Measurements from ENCODE around the gene AMPD3. TPM values are rescaled to one million over a fixed set of nuclear protein-coding genes. Genes with fewer than 3 reads are reported as not detected.

The AMPD3 gene
- total RNA-seq, 2 experiments from 2014 or later: 31.1 to 34.2 TPM

GRCh38 chr11:10494636-10495463 is 39.8 kb downstream of the AMPD3 start:
- Mint-ChIP-seq H3K36me3 (ENCODE audit: low read depth) (peaks cover 36% of the 10 kb centered on the region), H3K4me3 (no peak overlapping the region), H3K4me1 (ENCODE audit: low read depth) (peaks cover 5% of the 10 kb centered on the region), H3K9me3 (no peaks in the 10 kb centered on the region), H3K27me3 (no peaks in the 10 kb centered on the region), H3K27ac (no peak overlapping the region)
- intact Hi-C loops (cut with micrococcal nuclease): no loop called here
- ChIA-PET CTCF (no interaction called here), POLR2A (no interaction called here)
- DNase-seq: no peak
- TF ChIP-seq CTCF (IDR thresholded peaks at IDR 0.05): no peak
- no peak for ATAC-seq

- no peaks in the 10 kb centered on the region for H3K9me3 Mint-ChIP-seq
- ATAC-seq: no peak
- peaks cover 37% of the 10 kb centered on the region for H3K36me3 Mint-ChIP-seq (ENCODE audit: low read depth)
- no peak for TF ChIP-seq CTCF (IDR thresholded peaks at IDR 0.05)
- no peaks in the 10 kb centered on the region for H3K4me1 Mint-ChIP-seq (ENCODE audit: low read depth)
- no peak overlapping the region for H3K27ac Mint-ChIP-seq
- ChIA-PET POLR2A (no interaction called here), CTCF (no interaction called here)
- H3K27me3 Mint-ChIP-seq: no peaks in the 10 kb centered on the region
- intact Hi-C loops (cut with micrococcal nuclease): no loop called here
- no peak for DNase-seq
- H3K4me3 Mint-ChIP-seq: no peak overlapping the region
Observed at GRCh38 chr11:10495464-10495786, 40.4 kb downstream of the AMPD3 start.

GRCh38 chr11:10496296-10496936 is 41.4 kb downstream of the AMPD3 start:
- Mint-ChIP-seq H3K36me3 (ENCODE audit: low read depth) (peaks cover 37% of the 10 kb centered on the region), H3K27ac (no peak overlapping the region), H3K4me3 (no peak overlapping the region), H3K9me3 (no peaks in the 10 kb centered on the region), H3K4me1 (ENCODE audit: low read depth) (no peaks in the 10 kb centered on the region), H3K27me3 (no peaks in the 10 kb centered on the region)
- no peak for DNase-seq
- ChIA-PET CTCF (interaction anchor here (1.4 to 1.6 kb wide), 2 partner anchors 44 to 90 kb away, joined by 4 to 6 read pairs; partner anchors contain the start of gene RNF141), POLR2A (no interaction called here)
- no peak for ATAC-seq
- TF ChIP-seq CTCF (IDR thresholded peaks at IDR 0.05): no peak
- intact Hi-C loops (cut with micrococcal nuclease): no loop called here

DNA sequence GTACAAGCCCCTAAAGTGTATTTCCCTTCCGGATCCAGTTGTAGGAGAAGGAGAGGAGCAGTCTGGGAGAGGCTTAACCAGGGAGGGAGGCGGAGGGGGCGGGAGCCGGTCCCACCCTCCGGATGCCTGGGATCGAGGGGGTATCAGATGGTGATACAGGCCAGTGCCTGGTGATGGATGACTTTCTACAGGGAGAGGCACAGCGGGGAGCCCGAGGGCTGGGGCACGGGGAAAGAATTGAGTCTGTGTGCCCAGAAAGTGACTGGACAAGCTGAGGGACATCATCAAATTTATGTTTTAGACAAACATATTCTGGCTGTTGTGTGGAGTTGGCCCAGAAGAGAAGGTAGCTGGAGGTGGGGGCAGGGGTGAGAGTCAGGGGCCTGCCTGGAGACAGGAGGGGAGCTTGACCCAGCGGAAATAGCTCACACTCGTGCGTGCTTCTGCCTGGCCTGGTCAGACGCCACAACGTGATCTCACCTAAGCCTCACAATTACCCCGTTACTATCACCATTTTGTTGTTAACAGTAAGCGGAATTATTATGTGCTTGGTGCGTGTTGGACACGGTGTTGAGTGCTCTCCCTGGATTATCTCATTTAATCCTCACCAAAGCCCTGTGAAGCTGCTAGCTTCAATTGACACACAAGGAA is 42.4 kb downstream of the AMPD3 start:
- Mint-ChIP-seq H3K36me3 (ENCODE audit: low read depth) (peaks cover 30% of the 10 kb centered on the region), H3K9me3 (no peaks in the 10 kb centered on the region), H3K4me1 (ENCODE audit: low read depth) (no peaks in the 10 kb centered on the region), H3K27ac (no peak overlapping the region), H3K4me3 (no peak overlapping the region), H3K27me3 (no peaks in the 10 kb centered on the region)
- DNase-seq (no peak), ATAC-seq (no peak)
- ChIA-PET CTCF (interaction anchor here (1.3 to 1.6 kb wide), 3 partner anchors 14 to 91 kb away, joined by 4 to 6 read pairs (median 6); partner anchors contain the start of gene RNF141), POLR2A (interaction anchor here (1.3 to 1.4 kb wide), 2 partner anchors 19 to 44 kb away, joined by 3 to 5 read pairs; no protein-coding TSS in a partner anchor)
- intact Hi-C loops (cut with micrococcal nuclease): no loop called here
- no peak for TF ChIP-seq CTCF (IDR thresholded peaks at IDR 0.05)
